Suprapubic skin (tissue), 4 donors: ENCODE data around the gene ALPL.

Experiments
- EP300 ChIP-seq: sonication (generic); formaldehyde crosslinking; IDR thresholded peaks from one replicate; pipeline ENCODE4 v1.6.1; 2017; ENCODE audit warnings: antibody characterized with exemption
- POLR2AphosphoS5 ChIP-seq, 3 donors: sonication (generic); formaldehyde crosslinking; IDR thresholded peaks; one replicate each; pipeline ENCODE4 v1.6.1; 2017; ENCODE audit warnings: antibody characterized with exemption in 3 of 3
- TF ChIP-seq, protein P1 (sequence below), 2 donors: fragments of 200-600 bp in 1 of 2; fragments of 450-650 bp in 1 of 2; sonication (generic) in 1 of 2; IDR thresholded peaks; one replicate each; pipeline ENCODE4 v1.5.1; 2016 to 2019; ENCODE audit warnings: antibody characterized with exemption in 2 of 2, mild to moderate bottlenecking in 1 of 2, moderate library complexity in 1 of 2

DNA sequence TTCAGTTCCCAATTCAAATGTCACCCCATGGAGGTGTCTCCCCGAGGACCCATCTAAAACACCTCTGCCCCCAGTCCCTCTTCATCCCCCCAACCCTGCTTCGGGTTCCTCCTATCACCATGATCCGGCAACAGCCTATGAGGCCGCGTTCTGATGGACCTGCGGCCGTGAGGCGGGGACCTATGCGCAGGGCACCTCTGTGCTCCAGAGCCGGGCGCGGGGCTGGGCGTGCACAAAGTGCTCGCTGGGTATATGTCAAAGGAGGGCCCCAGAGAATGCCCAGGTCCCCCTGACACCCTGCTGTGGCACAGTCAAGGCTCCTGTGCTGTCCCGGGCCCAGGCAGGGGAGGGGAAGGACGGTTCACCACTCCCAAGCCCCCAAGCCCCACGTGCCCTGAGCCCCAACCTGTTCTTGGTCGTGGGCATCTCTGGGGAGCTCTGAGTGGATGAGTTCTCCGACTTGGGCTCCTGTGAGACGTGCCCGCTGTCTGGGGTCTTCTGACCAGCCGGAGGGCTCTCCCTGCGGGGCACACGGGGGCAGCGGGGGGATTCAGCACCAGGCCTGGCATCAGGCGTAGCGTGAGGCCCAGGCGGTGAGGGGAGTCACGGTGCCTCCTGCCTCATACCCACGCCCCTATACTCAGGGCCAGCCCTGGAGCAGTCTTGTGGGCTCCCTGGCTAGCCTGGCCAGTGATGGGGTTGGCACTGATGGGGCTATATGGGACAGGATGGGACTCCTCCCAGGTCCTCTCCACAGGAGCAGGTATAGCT, 92.2 kb downstream of the ALPL start:
- TF ChIP-seq POLR2AphosphoS5 (IDR thresholded peaks at IDR 0.05) (no peak), EP300 (no peak)
- TF ChIP-seq, protein P1, sequence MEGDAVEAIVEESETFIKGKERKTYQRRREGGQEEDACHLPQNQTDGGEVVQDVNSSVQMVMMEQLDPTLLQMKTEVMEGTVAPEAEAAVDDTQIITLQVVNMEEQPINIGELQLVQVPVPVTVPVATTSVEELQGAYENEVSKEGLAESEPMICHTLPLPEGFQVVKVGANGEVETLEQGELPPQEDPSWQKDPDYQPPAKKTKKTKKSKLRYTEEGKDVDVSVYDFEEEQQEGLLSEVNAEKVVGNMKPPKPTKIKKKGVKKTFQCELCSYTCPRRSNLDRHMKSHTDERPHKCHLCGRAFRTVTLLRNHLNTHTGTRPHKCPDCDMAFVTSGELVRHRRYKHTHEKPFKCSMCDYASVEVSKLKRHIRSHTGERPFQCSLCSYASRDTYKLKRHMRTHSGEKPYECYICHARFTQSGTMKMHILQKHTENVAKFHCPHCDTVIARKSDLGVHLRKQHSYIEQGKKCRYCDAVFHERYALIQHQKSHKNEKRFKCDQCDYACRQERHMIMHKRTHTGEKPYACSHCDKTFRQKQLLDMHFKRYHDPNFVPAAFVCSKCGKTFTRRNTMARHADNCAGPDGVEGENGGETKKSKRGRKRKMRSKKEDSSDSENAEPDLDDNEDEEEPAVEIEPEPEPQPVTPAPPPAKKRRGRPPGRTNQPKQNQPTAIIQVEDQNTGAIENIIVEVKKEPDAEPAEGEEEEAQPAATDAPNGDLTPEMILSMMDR (IDR thresholded peaks at IDR 0.05): no peak
